HG03354 (cell line): ENCODE data around the gene PCDH11Y.
"Not testable (repeated sequence)": the region's sequence is repeated elsewhere in the genome, so short reads cannot be mapped to it uniquely, and the experiment has no call there.

Source experiments
- ATAC-seq: cut with Tn5 transposase; IDR thresholded peaks from one replicate; pipeline ENCODE4 v1.9.1; 2021; ENCODE audit warnings: mild to moderate bottlenecking; ENCODE audit not compliant: unreplicated experiment, poor library complexity, severe bottlenecking

Gene PCDH11Y, protein sequence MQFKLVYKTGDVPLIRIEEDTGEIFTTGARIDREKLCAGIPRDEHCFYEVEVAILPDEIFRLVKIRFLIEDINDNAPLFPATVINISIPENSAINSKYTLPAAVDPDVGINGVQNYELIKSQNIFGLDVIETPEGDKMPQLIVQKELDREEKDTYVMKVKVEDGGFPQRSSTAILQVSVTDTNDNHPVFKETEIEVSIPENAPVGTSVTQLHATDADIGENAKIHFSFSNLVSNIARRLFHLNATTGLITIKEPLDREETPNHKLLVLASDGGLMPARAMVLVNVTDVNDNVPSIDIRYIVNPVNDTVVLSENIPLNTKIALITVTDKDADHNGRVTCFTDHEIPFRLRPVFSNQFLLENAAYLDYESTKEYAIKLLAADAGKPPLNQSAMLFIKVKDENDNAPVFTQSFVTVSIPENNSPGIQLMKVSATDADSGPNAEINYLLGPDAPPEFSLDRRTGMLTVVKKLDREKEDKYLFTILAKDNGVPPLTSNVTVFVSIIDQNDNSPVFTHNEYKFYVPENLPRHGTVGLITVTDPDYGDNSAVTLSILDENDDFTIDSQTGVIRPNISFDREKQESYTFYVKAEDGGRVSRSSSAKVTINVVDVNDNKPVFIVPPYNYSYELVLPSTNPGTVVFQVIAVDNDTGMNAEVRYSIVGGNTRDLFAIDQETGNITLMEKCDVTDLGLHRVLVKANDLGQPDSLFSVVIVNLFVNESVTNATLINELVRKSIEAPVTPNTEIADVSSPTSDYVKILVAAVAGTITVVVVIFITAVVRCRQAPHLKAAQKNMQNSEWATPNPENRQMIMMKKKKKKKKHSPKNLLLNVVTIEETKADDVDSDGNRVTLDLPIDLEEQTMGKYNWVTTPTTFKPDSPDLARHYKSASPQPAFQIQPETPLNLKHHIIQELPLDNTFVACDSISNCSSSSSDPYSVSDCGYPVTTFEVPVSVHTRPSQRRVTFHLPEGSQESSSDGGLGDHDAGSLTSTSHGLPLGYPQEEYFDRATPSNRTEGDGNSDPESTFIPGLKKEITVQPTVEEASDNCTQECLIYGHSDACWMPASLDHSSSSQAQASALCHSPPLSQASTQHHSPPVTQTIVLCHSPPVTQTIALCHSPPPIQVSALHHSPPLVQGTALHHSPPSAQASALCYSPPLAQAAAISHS (N-terminal part only)

GRCh38 chrY:5000057-5000456 is at the start of gene PCDH11Y:
Gene PCDH11Y, plus strand, starts transcription at chrY:5000296. Its CDS starts 56,804 bp downstream, at chrY:5057100.
- not testable (repeated sequence) for ATAC-seq

- ATAC-seq, result not testable (repeated sequence)
These were observed 32.2 kb upstream of the PCDH11Y start for GRCh38 chrY:4967894-4968293.

GRCh38 chrY:4991743-4992400 is 8.2 kb upstream of the PCDH11Y start:
- ATAC-seq, result peak; percentile 100

GRCh38 chrY:4994892-4995291 is 5.2 kb upstream of the PCDH11Y start:
- ATAC-seq, result not testable (repeated sequence)

- not testable (repeated sequence) for ATAC-seq
These were observed 2.5 kb downstream of the PCDH11Y start for GRCh38 chrY:5002476-5003184.

DNA sequence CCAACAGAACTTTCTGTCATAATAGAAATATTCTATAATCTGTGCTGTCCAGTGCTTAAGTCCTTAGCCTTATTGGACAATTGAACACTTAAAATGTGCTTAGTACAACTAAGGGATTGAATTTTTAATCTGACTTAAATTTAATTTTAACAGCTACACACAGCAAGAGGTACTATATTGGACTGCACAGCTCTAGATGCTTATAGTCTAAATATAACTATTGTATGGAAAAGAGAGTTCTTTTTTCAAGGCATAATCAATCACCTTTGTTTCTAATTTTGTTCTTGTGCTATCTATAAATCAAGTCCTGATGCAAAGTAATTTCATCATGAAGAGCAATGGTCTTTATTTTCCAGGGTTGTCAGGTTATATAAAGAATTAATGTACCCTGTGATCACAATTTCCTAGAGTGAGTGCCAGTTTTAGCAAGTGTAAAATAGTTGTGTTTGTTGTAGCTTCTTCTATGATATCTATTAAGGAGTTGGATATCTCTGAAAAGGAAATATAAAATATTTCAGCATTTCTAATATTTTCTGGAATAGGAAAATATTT is 39.0 kb downstream of the PCDH11Y start:
- ATAC-seq, result not testable (repeated sequence)

- ATAC-seq, result not testable (repeated sequence)
These were observed 82.9 kb downstream of the PCDH11Y start for GRCh38 chrY:5083017-5083416.

- ATAC-seq, result not testable (repeated sequence)
These were observed 182.9 kb downstream of the PCDH11Y start for GRCh38 chrY:5182998-5183397.

DNA sequence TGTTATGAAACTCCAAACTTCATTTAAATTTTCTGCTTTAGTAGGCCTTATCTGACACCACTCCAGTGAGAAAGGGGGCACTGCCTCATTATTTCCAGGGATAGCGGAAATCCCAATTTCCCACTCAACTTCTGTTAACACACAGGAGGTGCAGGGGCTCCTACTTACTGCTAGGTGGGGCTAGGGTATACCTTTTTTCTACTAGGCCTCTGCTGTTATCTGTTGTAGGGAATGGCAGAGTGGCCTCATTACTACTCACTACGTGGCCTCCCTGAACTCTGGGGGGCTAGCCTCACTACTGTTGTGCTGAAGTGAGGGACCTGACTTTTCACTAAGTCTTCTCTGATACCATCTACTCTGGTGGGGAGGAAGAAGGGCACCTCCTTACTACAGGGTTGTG is 215.0 kb downstream of the PCDH11Y start:
- ATAC-seq, result not testable (repeated sequence)

- ATAC-seq, result not testable (repeated sequence)
These were observed 324.8 kb downstream of the PCDH11Y start for GRCh38 chrY:5324931-5325330.

DNA sequence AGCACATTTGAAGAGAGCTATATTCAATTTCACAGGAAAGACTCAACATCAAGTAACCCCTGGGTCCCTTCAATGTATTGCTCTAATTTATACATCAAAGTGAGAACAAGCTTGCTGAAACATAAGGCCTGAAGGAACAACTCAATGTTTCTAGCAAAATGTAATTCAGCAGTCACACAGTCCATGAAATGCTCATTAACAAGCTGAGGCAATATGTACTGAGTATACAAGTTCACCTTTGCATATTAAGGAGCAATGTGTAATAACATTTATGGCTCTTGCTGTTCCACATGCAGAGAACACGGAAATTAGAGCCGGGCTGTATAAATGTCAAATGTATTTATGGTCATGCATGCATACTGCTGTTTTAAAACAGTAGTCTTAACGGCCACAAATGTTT is 342.1 kb downstream of the PCDH11Y start:
- not testable (repeated sequence) for ATAC-seq

- ATAC-seq, result not testable (repeated sequence)
These were observed 543.6 kb downstream of the PCDH11Y start for GRCh38 chrY:5543705-5544104.

- not testable (repeated sequence) for ATAC-seq
These were observed 638.5 kb downstream of the PCDH11Y start for GRCh38 chrY:5638589-5638988.

- not testable (repeated sequence) for ATAC-seq
These were observed 679.2 kb downstream of the PCDH11Y start for GRCh38 chrY:5679265-5679664.

GRCh38 chrY:5708727-5709126 is 708.6 kb downstream of the PCDH11Y start:
- not testable (repeated sequence) for ATAC-seq

DNA sequence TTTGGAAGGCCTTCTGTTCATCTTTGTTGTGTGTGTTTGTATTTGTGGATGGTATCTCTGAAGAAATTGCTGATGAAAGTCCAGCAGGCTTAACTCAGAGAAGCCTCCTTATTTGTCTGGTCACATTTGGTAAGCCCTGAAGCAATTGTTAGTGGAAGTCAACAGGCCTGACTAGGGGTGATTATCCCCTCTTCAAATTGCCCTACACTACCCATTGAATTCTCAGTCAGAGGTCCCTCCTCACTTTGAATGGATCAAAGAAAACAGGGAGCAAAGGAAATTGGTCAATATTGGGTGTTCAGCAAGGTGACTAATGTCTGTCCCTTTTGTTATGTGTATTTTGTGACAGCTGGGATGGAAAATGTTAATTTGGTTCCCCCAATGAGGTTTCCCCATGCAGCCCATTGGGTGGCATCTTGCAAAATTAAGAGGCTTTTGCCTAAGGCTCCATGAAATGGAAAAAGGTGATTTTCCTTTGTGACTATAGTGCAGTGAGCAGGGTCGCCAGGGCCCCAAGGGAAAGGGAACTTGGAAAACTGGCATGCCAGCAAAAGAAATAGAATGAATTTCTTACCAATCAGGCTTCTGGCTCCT is 709.8 kb downstream of the PCDH11Y start:
- not testable (repeated sequence) for ATAC-seq

DNA sequence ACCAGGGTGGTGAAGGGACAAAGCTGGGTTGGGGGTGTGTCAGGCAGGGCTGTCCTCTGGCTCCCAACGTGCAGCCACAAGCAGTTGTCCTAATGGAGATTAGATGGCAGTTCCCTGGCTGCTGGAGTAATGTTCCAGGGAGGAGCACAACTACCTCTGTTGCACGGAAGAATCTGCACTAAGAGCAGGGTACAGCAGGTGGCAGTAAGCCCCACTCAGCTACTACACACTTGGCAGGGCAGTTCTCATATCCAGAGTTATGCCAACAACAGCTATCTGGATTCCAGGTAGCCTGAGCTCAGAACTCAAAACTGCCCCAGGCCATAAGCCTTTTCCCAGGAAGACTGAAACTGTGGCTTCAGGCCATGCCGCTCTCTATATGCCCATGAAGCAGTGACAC is 761.3 kb downstream of the PCDH11Y start:
- not testable (repeated sequence) for ATAC-seq

GRCh38 chrY:5776485-5776884 is 776.4 kb downstream of the PCDH11Y start:
- ATAC-seq, result not testable (repeated sequence)
